Measurements from ENCODE around the gene HINFP. TPM values are rescaled to one million over a fixed set of nuclear protein-coding genes. Genes with fewer than 3 reads are reported as not detected.

The HINFP gene
- total RNA-seq, 3 donors from 2014 or later, result 37.2 to 58.1 (median 42.2) TPM

- Histone ChIP-seq H3K4me1 (ENCODE audit: low read depth) (peaks cover 15% of the 10 kb centered on the region), H3K4me3 (peak overlapping the region; percentile 45), H3K9me3 (no peaks in the 10 kb centered on the region), H3K36me3 (ENCODE audit: low read depth) (no peaks in the 10 kb centered on the region)
- DNase-seq (no peak), ATAC-seq (peak; percentile 25)
- no peak for TF ChIP-seq CTCF (IDR thresholded peaks at IDR 0.05)
- intact Hi-C loops (cut with DNase I, micrococcal nuclease), result no loop called here
These were observed 35.9 kb upstream of the HINFP start for GRCh38 chr11:119085437-119085847.

DNA sequence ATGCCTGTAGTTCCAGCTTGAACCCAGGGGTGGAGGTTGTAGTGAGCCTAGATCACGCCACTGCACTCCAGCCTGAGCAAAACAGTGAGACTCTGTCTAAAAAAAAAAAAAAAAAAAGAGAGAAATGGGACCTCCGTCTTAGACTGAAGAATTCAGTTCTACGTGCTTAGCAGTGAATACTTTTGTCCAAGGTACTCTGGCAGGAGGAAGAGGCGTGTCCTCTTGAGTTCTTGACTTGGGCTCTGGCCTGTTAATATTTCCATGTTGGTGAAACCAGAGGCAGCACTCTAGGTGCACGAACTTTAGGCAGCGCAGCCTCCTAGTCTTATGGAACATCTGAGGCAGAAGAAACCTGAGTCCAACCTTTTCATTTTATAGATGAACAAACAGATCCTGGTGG lies 34.3 kb upstream of the HINFP start:
- H3K4me3 ChIP-seq, result no peak overlapping the region
- intact Hi-C loops (cut with DNase I, micrococcal nuclease), result no loop called here
- H3K36me3 ChIP-seq (ENCODE audit: low read depth), result no peaks in the 10 kb centered on the region
- peaks cover 15% of the 10 kb centered on the region for H3K4me1 ChIP-seq (ENCODE audit: low read depth)
- no peaks in the 10 kb centered on the region for H3K9me3 ChIP-seq
- TF ChIP-seq CTCF (IDR thresholded peaks at IDR 0.05), result no peak
- ATAC-seq (no peak), DNase-seq (no peak)

- no peak for TF ChIP-seq CTCF (IDR thresholded peaks at IDR 0.05)
- Histone ChIP-seq H3K9me3 (no peaks in the 10 kb centered on the region), H3K36me3 (ENCODE audit: low read depth) (no peaks in the 10 kb centered on the region), H3K4me1 (ENCODE audit: low read depth) (peaks cover 19% of the 10 kb centered on the region), H3K4me3 (no peak overlapping the region)
- intact Hi-C loops (cut with DNase I, micrococcal nuclease), result no loop called here
- no peak for ATAC-seq
- DNase-seq, result no peak
These were observed 33.6 kb upstream of the HINFP start for GRCh38 chr11:119087747-119088241.

DNA sequence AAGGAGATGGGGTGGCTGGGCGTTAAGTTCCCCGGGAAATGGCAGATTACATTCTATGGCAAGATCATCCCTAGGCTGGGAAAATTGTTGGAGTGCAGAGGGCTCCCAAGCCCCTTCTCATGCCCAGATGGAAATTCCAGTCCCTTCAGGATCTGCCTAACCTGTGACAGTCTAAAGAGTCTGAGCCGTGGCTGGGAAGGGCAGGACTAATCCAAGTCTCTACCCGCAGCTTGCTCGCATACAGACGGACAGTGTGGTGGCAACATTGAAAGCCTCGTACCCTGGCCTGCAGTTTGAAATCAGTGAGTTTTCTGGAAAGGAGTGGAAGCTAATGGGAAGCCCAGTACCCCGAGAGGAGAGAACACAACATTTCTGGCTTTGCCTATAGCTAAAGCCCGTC lies 33.0 kb upstream of the HINFP start:
- peaks cover 25% of the 10 kb centered on the region for H3K4me1 ChIP-seq (ENCODE audit: low read depth)
- no peaks in the 10 kb centered on the region for H3K9me3 ChIP-seq
- DNase-seq (no peak), ATAC-seq (no peak)
- intact Hi-C loops (cut with DNase I, micrococcal nuclease), result no loop called here
- H3K4me3 ChIP-seq, result no peak overlapping the region
- no peak for TF ChIP-seq CTCF (IDR thresholded peaks at IDR 0.05)
- H3K36me3 ChIP-seq (ENCODE audit: low read depth), result no peaks in the 10 kb centered on the region

DNA sequence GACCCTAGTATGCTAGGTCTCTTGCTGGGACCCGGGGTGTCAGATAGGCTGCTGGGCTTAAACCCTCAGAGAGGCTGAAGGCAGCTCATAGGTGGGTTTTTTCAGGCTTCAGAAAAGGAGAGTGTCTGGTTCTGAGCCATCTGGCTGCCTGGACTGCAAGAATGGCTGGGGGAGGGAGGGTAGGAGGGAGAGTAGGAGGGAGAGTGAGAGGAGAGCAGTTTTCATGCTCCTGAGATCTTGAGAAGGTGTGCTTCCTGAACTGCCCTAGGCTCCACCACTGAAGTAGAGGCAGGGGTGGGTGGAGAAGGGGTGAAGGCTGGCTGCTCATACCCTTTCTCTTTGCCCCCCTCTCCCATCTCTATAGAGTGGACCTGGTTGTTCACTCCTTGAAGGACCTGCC lies 32.1 kb upstream of the HINFP start:
- intact Hi-C loops (cut with DNase I, micrococcal nuclease), result no loop called here
- H3K9me3 ChIP-seq, result no peaks in the 10 kb centered on the region
- H3K36me3 ChIP-seq (ENCODE audit: low read depth), result no peaks in the 10 kb centered on the region
- peaks cover 29% of the 10 kb centered on the region for H3K4me1 ChIP-seq (ENCODE audit: low read depth)
- TF ChIP-seq CTCF (IDR thresholded peaks at IDR 0.05), result no peak
- no peak for ATAC-seq
- no peak overlapping the region for H3K4me3 ChIP-seq
- DNase-seq, result no peak

- Histone ChIP-seq H3K4me3 (no peak overlapping the region), H3K9me3 (no peaks in the 10 kb centered on the region), H3K4me1 (ENCODE audit: low read depth) (peaks cover 17% of the 10 kb centered on the region), H3K36me3 (ENCODE audit: low read depth) (no peaks in the 10 kb centered on the region)
- ATAC-seq, result no peak
- intact Hi-C loops (cut with DNase I, micrococcal nuclease), result no loop called here
- no peak for DNase-seq
- TF ChIP-seq CTCF (IDR thresholded peaks at IDR 0.05), result no peak
These were observed 30.2 kb upstream of the HINFP start for GRCh38 chr11:119091178-119091577.

All from mucosa of descending colon (tissue), 3 donors.